Smooth muscle cell (in vitro differentiated cells): Measurements from ENCODE around the gene RBM15. TPM values are rescaled to one million over a fixed set of nuclear protein-coding genes. Genes with fewer than 3 reads are reported as not detected.
A peak's percentile ranks its signal among the peaks of the same experiment; 100 is the strongest.

Experiments
- DNase-seq: peaks from one replicate; lab custom pipeline; 2025; ENCODE audit not compliant: unreplicated experiment; lab: John Stamatoyannopoulos, UW
- H2AFZ ChIP-seq: fragments of 200-600 bp; sonication (generic); 2 replicates; pipeline ENCODE4 v1.6.0; 2016; ENCODE audit warnings: antibody characterized with exemption, low read depth, mild to moderate bottlenecking
- H3F3A ChIP-seq: fragments of 200-600 bp; sonication (generic); 2 replicates; pipeline ENCODE4 v1.6.0; 2017; ENCODE audit warnings: antibody characterized with exemption, low read depth
- H3K27ac ChIP-seq: fragments of 200-600 bp; sonication (generic); 2 replicates; pipeline ENCODE4 v1.5.1; 2016; ENCODE audit warnings: low read depth, mild to moderate bottlenecking
- H3K27me3 ChIP-seq: fragments of 200-600 bp; sonication (generic); 2 replicates; pipeline ENCODE4 v1.6.1; 2016; ENCODE audit warnings: low read depth, mild to moderate bottlenecking
- H3K36me3 ChIP-seq: fragments of 200-600 bp; sonication (generic); 2 replicates; pipeline ENCODE4 v1.5.1; 2016; ENCODE audit warnings: low read depth
- H3K4me1 ChIP-seq: fragments of 200-600 bp; sonication (generic); 2 replicates; pipeline ENCODE4 v1.5.1; 2016; ENCODE audit warnings: low read depth
- H3K4me2 ChIP-seq: fragments of 200-600 bp; sonication (generic); 2 replicates; pipeline ENCODE4 v1.6.0; 2016; ENCODE audit warnings: mild to moderate bottlenecking
- H3K4me3 ChIP-seq: fragments of 200-600 bp; sonication (generic); 2 replicates; pipeline ENCODE4 v1.5.1; 2016; ENCODE audit warnings: mild to moderate bottlenecking
- H3K79me2 ChIP-seq: fragments of 200-600 bp; sonication (generic); 2 replicates; pipeline ENCODE4 v1.6.0; 2016; ENCODE audit warnings: low read depth, mild to moderate bottlenecking
- H3K9ac ChIP-seq: fragments of 200-600 bp; sonication (generic); 2 replicates; pipeline ENCODE4 v1.6.0; 2016; ENCODE audit warnings: low read depth
- H3K9me3 ChIP-seq: fragments of 200-600 bp; sonication (generic); replicated peaks from 2 replicates; pipeline ENCODE4 v1.5.1; 2016; ENCODE audit warnings: low read depth
- H4K20me1 ChIP-seq: fragments of 200-600 bp; sonication (generic); 2 replicates; pipeline ENCODE4 v1.6.0; 2016; ENCODE audit warnings: low read depth
- CTCF ChIP-seq: fragments of 200-600 bp; sonication (generic); IDR thresholded peaks from 2 replicates; pipeline ENCODE4 v1.5.1; 2017; ENCODE audit warnings: borderline replicate concordance, mild to moderate bottlenecking, antibody characterized with exemption; ENCODE audit not compliant: insufficient read depth, poor library complexity, severe bottlenecking
- WGBS: methylation state at CpG from one replicate; pipeline ENCODE4 v1.1.7; 2016; ENCODE audit warnings: low lambda C conversion rate; 5-methylcytosine and 5-hydroxymethylcytosine counted together
- polyA plus RNA-seq: library from polyadenylated mRNA; unstranded; fragments of >200 nt; fragmentation: Nextera tagmentation; extraction: Ambion mirVana; gene quantifications from 2 replicates; pipeline ENCODE4 v1.2.1, GENCODE V29; 2016
- total RNA-seq: library from RNA; depleted of rRNA; stranded (reverse); fragments of >200 nt; gene quantifications from 2 replicates; pipeline ENCODE4 v1.2.3, GENCODE V29; 2014

The RBM15 gene
- total and polyA plus RNA-seq, 2 experiments from 2014 or later = 5.3 to 32.9 TPM

GRCh38 chr1:110393691-110394492 lies 54.7 kb downstream of the RBM15 start:
- H3K79me2 ChIP-seq = no peaks in the 10 kb centered on the region
- no peak for DNase-seq
- H3K4me1 ChIP-seq = peaks cover 29% of the 10 kb centered on the region
- H3K9me3 ChIP-seq = no peaks in the 10 kb centered on the region
- H4K20me1 ChIP-seq = no peaks in the 10 kb centered on the region
- no peak overlapping the region for H2AFZ ChIP-seq
- no peak overlapping the region for H3K4me3 ChIP-seq
- no peaks in the 10 kb centered on the region for H3K36me3 ChIP-seq
- peak overlapping the region; percentile 30 for H3K4me2 ChIP-seq
- H3K9ac ChIP-seq = no peak overlapping the region
- TF ChIP-seq CTCF = no peak
- 43% methylated on average over 3 of the region's 3 CpGs for WGBS
- H3K27ac ChIP-seq = peak overlapping the region; percentile 78
- H3F3A ChIP-seq = peaks cover 25% of the 10 kb centered on the region
- no peaks in the 10 kb centered on the region for H3K27me3 ChIP-seq

GRCh38 chr1:110394493-110394820 lies 55.3 kb downstream of the RBM15 start:
- Histone ChIP-seq H3K9ac (no peak overlapping the region), H3K36me3 (no peaks in the 10 kb centered on the region), H3F3A (peaks cover 25% of the 10 kb centered on the region)

More at GRCh38 chr1:110394493-110394820, 55.3 kb downstream of the RBM15 start:
- no peak overlapping the region for H3K4me3 ChIP-seq
- no peaks in the 10 kb centered on the region for H3K27me3 ChIP-seq
- H3K9me3 ChIP-seq = no peaks in the 10 kb centered on the region
- no peak for TF ChIP-seq CTCF
- H2AFZ ChIP-seq = no peak overlapping the region
- 92% methylated on average over 3 of the region's 3 CpGs for WGBS
- H3K4me1 ChIP-seq = peaks cover 29% of the 10 kb centered on the region
- H4K20me1 ChIP-seq = no peaks in the 10 kb centered on the region
- H3K27ac ChIP-seq = peak overlapping the region; percentile 78
- DNase-seq = no peak
- H3K4me2 ChIP-seq = peak overlapping the region; percentile 30
- no peaks in the 10 kb centered on the region for H3K79me2 ChIP-seq

Other genes starting within 250 kb of the RBM15 start
- not detected in 2 replicates for gene UBL4B, start 226.9 kb upstream of the RBM15 start, total RNA-seq
- gene UBL4B, start 226.9 kb upstream of the RBM15 start, polyA plus RNA-seq = not detected in 2 replicates
- 4.0 and 5.6 TPM in 2 replicates for gene SLC6A17, start 188.9 kb upstream of the RBM15 start, total RNA-seq
- gene SLC6A17, start 188.9 kb upstream of the RBM15 start, polyA plus RNA-seq = 3.2 and 4.2 TPM in 2 replicates
- 2.0 and 4.6 TPM in 2 replicates for gene KCNC4, start 129.1 kb upstream of the RBM15 start, total RNA-seq
- gene KCNC4, start 129.1 kb upstream of the RBM15 start, polyA plus RNA-seq = 5.3 and 6.0 TPM in 2 replicates
- gene SLC16A4, start 51.6 kb downstream of the RBM15 start, total RNA-seq = 11.6 and 16.5 TPM in 2 replicates
- gene SLC16A4, start 51.6 kb downstream of the RBM15 start, polyA plus RNA-seq = 6.5 and 7.7 TPM in 2 replicates
- gene LAMTOR5, start 68.3 kb downstream of the RBM15 start, total RNA-seq = 72.7 and 81.1 TPM in 2 replicates
- 150 and 175 TPM in 2 replicates for gene LAMTOR5, start 68.3 kb downstream of the RBM15 start, polyA plus RNA-seq
- gene PROK1, start 111.8 kb downstream of the RBM15 start, total RNA-seq = 43.0 and 45.2 TPM in 2 replicates
- gene PROK1, start 111.8 kb downstream of the RBM15 start, polyA plus RNA-seq = 66.2 and 69.5 TPM in 2 replicates
- not detected in 2 replicates for gene KCNA10, start 179.8 kb downstream of the RBM15 start, total RNA-seq
- not detected in 2 replicates for gene KCNA10, start 179.8 kb downstream of the RBM15 start, polyA plus RNA-seq